Renal cortical epithelial cell (primary cell): ENCODE data around the gene CSNK1D. TPM values are rescaled to one million over a fixed set of nuclear protein-coding genes. Genes with fewer than 3 reads are reported as not detected.

Experiments used
- DNase-seq: peaks from one replicate; pipeline ENCODE4 v3.0.0-alpha.2; 2011; ENCODE audit warnings: low read depth
- total RNA-seq: library from RNA; depleted of rRNA; stranded (reverse); fragments of >200 nt; gene quantifications from 2 replicates; pipeline ENCODE4 v1.2.3, GENCODE V29; 2014

CSNK1D gene
- total RNA-seq = 55.4 and 115 TPM in 2 replicates

- DNase-seq = peak; percentile 47
These were observed at the start of gene CSNK1D for GRCh38 chr17:82273327-82274133. CSNK1D (minus strand) TSS chr17:82273700; CDS start chr17:82273381, 319 bp downstream.

GRCh38 chr17:82322526-82323453, 49.3 kb upstream of the CSNK1D start:
- no peak for DNase-seq

GRCh38 chr17:82321947-82322466, 48.5 kb upstream of the CSNK1D start:
- no peak for DNase-seq

GRCh38 chr17:82320956-82321927, 47.7 kb upstream of the CSNK1D start:
- DNase-seq = no peak

GRCh38 chr17:82320140-82320840, 46.8 kb upstream of the CSNK1D start:
- no peak for DNase-seq

GRCh38 chr17:82319619-82320062, 46.1 kb upstream of the CSNK1D start:
- DNase-seq = no peak

GRCh38 chr17:82318772-82319606, 45.5 kb upstream of the CSNK1D start:
- no peak for DNase-seq

- DNase-seq = no peak
These were observed 44.6 kb upstream of the CSNK1D start for GRCh38 chr17:82318169-82318498.

GRCh38 chr17:82317394-82318168, 44.1 kb upstream of the CSNK1D start, which contains the start of gene CD7:
CD7 (minus strand) TSS chr17:82317608; CDS start chr17:82317495, 113 bp downstream.
- no peak for DNase-seq

GRCh38 chr17:82316651-82317393, 43.3 kb upstream of the CSNK1D start:
- DNase-seq = no peak

GRCh38 chr17:82315703-82316358, 42.3 kb upstream of the CSNK1D start:
- no peak for DNase-seq

GRCh38 chr17:82314727-82315605, 41.5 kb upstream of the CSNK1D start:
- no peak for DNase-seq

GRCh38 chr17:82314012-82314726, 40.7 kb upstream of the CSNK1D start:
- DNase-seq = no peak

- no peak for DNase-seq
These were observed 39.9 kb upstream of the CSNK1D start for GRCh38 chr17:82313195-82314011.

GRCh38 chr17:82311971-82312370, 38.5 kb upstream of the CSNK1D start:
- DNase-seq = no peak
